Astrocyte of the spinal cord (primary cell): ENCODE measurements around the gene SORCS2.

Experiments used
- DNase-seq: peaks from one replicate; pipeline ENCODE4 v3.0.0; 2011; ENCODE audit warnings: low read depth, low spot score
- H3K4me3 ChIP-seq: 2 replicates; pipeline ENCODE4 v1.5.1; 2011; ENCODE audit warnings: low read depth, mild to moderate bottlenecking, low read length, moderate library complexity
- in situ Hi-C: cut with HindIII; loops from 2 replicates; pipeline ENCODE4 v1.10.0; 2017; ENCODE audit warnings: low sequenced_read_pairs
- TF ChIP-seq, protein P1 (sequence below): IDR thresholded peaks from 2 replicates; pipeline ENCODE4 v1.5.1; 2012; ENCODE audit warnings: low read depth, mild to moderate bottlenecking, low read length, inconsistent platforms

The SORCS2 gene

DNA sequence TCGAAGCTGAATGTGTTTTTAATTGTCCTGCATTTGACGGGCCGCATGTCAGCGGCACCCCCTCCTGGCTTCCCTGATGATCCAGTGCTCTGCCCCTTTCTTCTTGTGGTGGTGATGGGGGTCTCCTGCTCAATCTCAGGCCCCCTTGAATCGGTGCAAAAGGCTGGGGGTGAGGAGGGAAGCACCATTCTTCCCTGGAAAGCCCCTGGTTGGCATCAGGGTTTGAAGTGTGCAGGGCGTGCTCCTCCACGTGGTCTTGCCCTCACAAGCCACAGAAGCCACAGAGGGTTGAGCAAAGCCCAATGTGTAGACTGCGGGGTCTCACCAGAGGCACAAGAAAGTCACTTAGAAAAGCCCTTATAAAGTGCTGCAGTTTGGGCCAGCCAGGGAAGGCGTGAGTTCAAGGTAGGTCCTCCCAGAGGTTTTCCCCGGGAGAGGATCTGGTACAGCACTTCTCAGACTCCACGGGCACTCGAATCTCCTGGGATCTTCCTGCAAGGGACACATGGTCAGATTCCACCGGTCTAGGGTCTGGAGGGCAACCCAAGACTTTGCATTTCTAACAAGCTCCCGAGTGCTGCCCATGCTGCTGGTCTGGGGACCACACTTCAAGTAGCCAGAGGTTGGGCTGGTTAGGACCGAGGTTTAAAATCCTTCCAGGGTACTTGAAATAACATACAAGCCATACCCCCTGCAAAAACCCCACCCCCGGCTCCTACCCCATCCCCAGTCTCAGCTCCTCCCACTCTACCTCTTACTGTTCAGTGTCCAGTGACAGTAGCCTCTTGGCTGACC is 207.3 kb downstream of the SORCS2 start:
- no peak overlapping the region for H3K4me3 ChIP-seq
- in situ Hi-C loops = no loop called here
- TF ChIP-seq, protein P1, sequence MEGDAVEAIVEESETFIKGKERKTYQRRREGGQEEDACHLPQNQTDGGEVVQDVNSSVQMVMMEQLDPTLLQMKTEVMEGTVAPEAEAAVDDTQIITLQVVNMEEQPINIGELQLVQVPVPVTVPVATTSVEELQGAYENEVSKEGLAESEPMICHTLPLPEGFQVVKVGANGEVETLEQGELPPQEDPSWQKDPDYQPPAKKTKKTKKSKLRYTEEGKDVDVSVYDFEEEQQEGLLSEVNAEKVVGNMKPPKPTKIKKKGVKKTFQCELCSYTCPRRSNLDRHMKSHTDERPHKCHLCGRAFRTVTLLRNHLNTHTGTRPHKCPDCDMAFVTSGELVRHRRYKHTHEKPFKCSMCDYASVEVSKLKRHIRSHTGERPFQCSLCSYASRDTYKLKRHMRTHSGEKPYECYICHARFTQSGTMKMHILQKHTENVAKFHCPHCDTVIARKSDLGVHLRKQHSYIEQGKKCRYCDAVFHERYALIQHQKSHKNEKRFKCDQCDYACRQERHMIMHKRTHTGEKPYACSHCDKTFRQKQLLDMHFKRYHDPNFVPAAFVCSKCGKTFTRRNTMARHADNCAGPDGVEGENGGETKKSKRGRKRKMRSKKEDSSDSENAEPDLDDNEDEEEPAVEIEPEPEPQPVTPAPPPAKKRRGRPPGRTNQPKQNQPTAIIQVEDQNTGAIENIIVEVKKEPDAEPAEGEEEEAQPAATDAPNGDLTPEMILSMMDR = no peak
- no peak for DNase-seq

DNA sequence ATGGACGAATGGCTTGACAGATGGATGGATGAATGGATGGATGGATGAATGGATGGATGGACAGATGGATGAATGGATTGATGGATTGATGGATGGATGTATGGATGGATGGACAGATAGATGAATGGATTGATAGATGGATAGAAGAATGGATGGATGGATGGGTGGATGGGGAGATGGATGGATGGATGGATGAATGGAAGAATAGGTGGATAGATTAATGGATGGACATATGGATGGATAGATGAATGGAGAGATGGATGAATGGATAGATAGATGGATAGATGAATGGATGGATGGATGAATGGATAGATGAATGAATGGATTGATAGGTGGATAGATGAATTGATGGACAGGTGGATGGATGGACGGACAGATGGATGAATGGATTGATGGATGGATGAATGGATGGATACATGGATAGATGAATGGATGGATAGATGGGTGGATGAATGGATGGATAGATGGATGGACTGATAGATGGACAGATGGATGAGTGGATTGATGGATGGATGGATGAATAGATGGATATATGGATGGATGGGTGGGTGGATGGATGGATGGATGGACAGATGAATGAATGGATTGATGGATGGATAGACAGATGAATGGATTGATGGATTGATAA is 208.4 kb downstream of the SORCS2 start:
- TF ChIP-seq, protein P1 = no peak
- in situ Hi-C loops = no loop called here
- no peak overlapping the region for H3K4me3 ChIP-seq
- DNase-seq = no peak

DNA sequence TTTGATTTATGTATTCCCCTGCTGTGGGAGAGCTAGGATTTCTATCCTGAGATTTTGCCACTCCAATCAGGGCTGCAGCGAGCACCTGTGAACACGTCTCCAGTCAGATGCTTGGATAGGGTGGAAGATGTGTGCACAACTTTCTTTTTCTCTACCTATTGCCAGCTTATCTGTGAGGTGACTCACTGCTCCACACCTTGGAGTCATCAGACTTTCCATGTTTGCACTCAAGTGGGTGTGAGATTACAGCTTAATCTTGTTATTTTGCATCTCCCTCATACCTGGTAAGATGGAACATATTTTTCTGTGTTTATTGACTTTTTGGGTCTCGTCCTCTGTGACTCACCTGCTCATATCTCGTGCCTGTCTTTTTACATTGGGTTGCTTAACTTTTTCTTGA is 210.2 kb downstream of the SORCS2 start:
- TF ChIP-seq, protein P1 = no peak
- DNase-seq = no peak
- in situ Hi-C loops = no loop called here
- H3K4me3 ChIP-seq = no peak overlapping the region

DNA sequence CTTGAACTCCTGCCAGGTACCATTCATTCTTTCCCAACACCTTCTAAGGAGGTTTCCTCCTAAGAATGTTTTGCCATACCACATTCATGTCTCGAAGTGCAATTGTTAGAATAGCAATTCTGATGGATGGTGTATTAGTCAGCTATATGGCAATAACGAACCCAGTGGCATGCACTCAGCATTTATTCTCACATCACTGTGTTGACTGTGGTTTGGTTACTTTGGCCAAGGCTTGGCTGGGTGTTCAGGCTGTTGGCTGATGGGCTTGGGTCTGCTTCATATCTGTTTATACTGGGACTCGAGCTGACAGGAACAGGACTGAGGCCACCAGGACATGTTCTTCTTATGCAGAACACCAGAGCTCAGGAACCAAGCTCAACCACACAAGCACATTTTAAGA is 210.7 kb downstream of the SORCS2 start:
- TF ChIP-seq, protein P1 = no peak
- H3K4me3 ChIP-seq = no peak overlapping the region
- no peak for DNase-seq
- in situ Hi-C loops = no loop called here

DNA sequence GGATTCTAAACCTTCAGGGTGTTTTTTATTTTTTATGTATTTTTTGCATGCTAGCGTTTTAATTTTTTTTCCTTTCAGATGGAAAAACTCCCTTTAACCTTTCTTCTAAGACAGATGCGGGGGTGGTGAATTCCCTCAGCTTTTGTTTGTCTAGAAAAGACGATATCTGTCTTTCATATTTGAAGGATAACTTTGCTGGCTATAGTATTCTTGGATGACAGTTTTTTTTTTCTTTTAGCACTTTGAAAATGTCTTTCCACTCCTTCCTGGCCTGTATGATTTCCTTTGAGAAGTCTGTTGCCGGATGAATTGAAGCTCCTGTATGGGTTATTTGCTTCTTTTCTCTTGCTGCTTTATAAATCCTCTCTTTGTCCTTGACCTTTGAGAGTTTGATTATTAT is 215.8 kb downstream of the SORCS2 start:
- in situ Hi-C loops = no loop called here
- TF ChIP-seq, protein P1 = no peak
- no peak for DNase-seq
- H3K4me3 ChIP-seq = no peak overlapping the region

GRCh38 chr4:7410446-7410845 is 218.1 kb downstream of the SORCS2 start:
- TF ChIP-seq, protein P1 = no peak
- no peak for DNase-seq
- no peak overlapping the region for H3K4me3 ChIP-seq
- in situ Hi-C loops = no loop called here
